HCT116 (cell line): ENCODE data around the gene PLEKHG3. TPM values are rescaled to one million over a fixed set of nuclear protein-coding genes. Genes with fewer than 3 reads are reported as not detected.

Source experiments
- ATAC-seq: fragments of 200-7000 bp; cut with Tn5 transposase; 2 replicates; pipeline ENCODE4 v1.9.1; 2020; ENCODE audit warnings: mild to moderate bottlenecking, moderate library complexity
- BruUV-seq: library from RNA; stranded (reverse); fragments of 400-500 nt; replicated peaks from 2 replicates; lab custom pipeline; 2021; lab: Mats Ljungman, UMichigan
- CTCF ChIA-PET: fragments of 300-600 bp; sonication (Branson Sonifier 250); formaldehyde crosslinking; loops from one replicate; lab custom pipeline; 2021; ENCODE audit warnings: antibody characterized with exemption; lab: Charles Lee
- POLR2A ChIA-PET: fragments of 300-600, 350-600 bp; sonication (Branson Sonifier 250); formaldehyde crosslinking; loops from one replicate; lab custom pipeline; 2021; ENCODE audit warnings: antibody characterized with exemption; lab: Charles Lee
- RAD21 ChIA-PET, 2 experiments: fragments of 300-600 bp; sonication (Branson Sonifier 250); formaldehyde crosslinking; loops; one replicate each; lab custom pipeline; 2023; ENCODE audit warnings: low total read pairs in 2 of 2; ENCODE audit not compliant: uncharacterized antibody in 2 of 2, unreplicated experiment in 2 of 2, low non-redundant PET in 1 of 2; lab: Charles Lee
- DNase-seq: peaks from one replicate; pipeline ENCODE4 v3.0.0-alpha.2; 2010; ENCODE audit warnings: low read depth, low spot score
- H2AFZ ChIP-seq: fragments of 200-600 bp; shearing (Covaris generic), sonication (generic); 2 replicates; pipeline ENCODE4 v1.6.1; 2017; ENCODE audit warnings: low read depth, mixed run types, mixed read lengths, antibody characterized with exemption, low read length; ENCODE audit not compliant: poor library complexity, severe bottlenecking
- H3K27ac ChIP-seq: 2 replicates; pipeline ENCODE4 v1.5.1; 2012; ENCODE audit warnings: low read depth, low read length
- H3K27me3 ChIP-seq: fragments of 200-600 bp; sonication (generic); 2 replicates; pipeline ENCODE4 v1.6.1; 2016; ENCODE audit warnings: mixed run types, low read length, mixed read lengths; ENCODE audit not compliant: insufficient read depth
- H3K36me3 ChIP-seq, 2 experiments: fragments of 200-500 bp in 1 of 2; fragments of 200-600 bp in 1 of 2; sonication (Bioruptor generic) in 1 of 2; sonication (generic) in 1 of 2; 2 replicates each; pipeline versions ENCODE4 v1.5.1 to v1.6.1; 2014 to 2016; ENCODE audit warnings: low read length in 2 of 2, inconsistent platforms in 1 of 2, mixed read lengths in 1 of 2, mixed run types in 1 of 2; ENCODE audit not compliant: insufficient read depth in 2 of 2, control insufficient read depth in 1 of 2
- H3K4me1 ChIP-seq, 2 experiments: fragments of 200-600 bp in 1 of 2; sonication (generic) in 1 of 2; 2 replicates each; pipeline versions ENCODE4 v1.5.1 to v1.6.1; 2012 to 2017; ENCODE audit warnings: low read length in 2 of 2, inconsistent platforms in 1 of 2, mild to moderate bottlenecking in 1 of 2, mixed read lengths in 1 of 2, mixed run types in 1 of 2, moderate library complexity in 1 of 2; ENCODE audit not compliant: insufficient read depth in 2 of 2, control insufficient read depth in 1 of 2
- H3K4me2 ChIP-seq: fragments of 200-600 bp; sonication (generic); 2 replicates; pipeline ENCODE4 v1.6.1; 2017; ENCODE audit warnings: mixed run types, low read length, mixed read lengths
- H3K4me3 ChIP-seq, 2 experiments: fragments of 200-600 bp in 1 of 2; sonication (generic) in 1 of 2; replicated peaks in 1 of 2; 2 replicates each; pipeline ENCODE4 v1.5.1; 2011 to 2016; ENCODE audit warnings: low read length in 2 of 2, control low read depth in 1 of 2, low read depth in 1 of 2, mild to moderate bottlenecking in 1 of 2, mixed read lengths in 1 of 2, mixed run types in 1 of 2
- H3K79me2 ChIP-seq: fragments of 200-600 bp; sonication (generic); 2 replicates; pipeline ENCODE4 v1.6.1; 2017; ENCODE audit warnings: mild to moderate bottlenecking, mixed run types, low read length, moderate library complexity, mixed read lengths; ENCODE audit not compliant: insufficient read depth
- H3K9ac ChIP-seq: fragments of 200-600 bp; sonication (generic); 2 replicates; pipeline ENCODE4 v1.6.1; 2016; ENCODE audit warnings: low read length, mixed read lengths
- H3K9me2 ChIP-seq: fragments of 200-600 bp; sonication (generic), shearing (Covaris generic); 2 replicates; pipeline ENCODE4 v1.6.1; 2017; ENCODE audit warnings: mixed run types, mild to moderate bottlenecking, moderate library complexity; ENCODE audit not compliant: insufficient read depth
- H3K9me3 ChIP-seq, 2 experiments: fragments of 200-500 bp in 1 of 2; fragments of 200-600 bp in 1 of 2; sonication (Bioruptor generic) in 1 of 2; sonication (generic) in 1 of 2; 2 replicates each; pipeline ENCODE4 v1.6.1; 2014 to 2017; ENCODE audit warnings: low read length in 2 of 2, mixed read lengths in 2 of 2, inconsistent platforms in 1 of 2, low read depth in 1 of 2, mild to moderate bottlenecking in 1 of 2, mixed run types in 1 of 2, moderate library complexity in 1 of 2; ENCODE audit not compliant: control insufficient read depth in 1 of 2, insufficient read depth in 1 of 2
- H4K20me1 ChIP-seq: fragments of 200-600 bp; sonication (generic), shearing (Covaris generic); 2 replicates; pipeline ENCODE4 v1.6.1; 2017; ENCODE audit warnings: mixed run types, mild to moderate bottlenecking, moderate library complexity; ENCODE audit not compliant: insufficient read depth
- FOSL1 ChIP-seq: IDR thresholded peaks from 2 replicates; pipeline ENCODE4 v1.6.1; 2012; ENCODE audit warnings: low read depth
- JUND ChIP-seq: IDR thresholded peaks from 2 replicates; pipeline ENCODE4 v1.6.1; 2012
- POLR2AphosphoS5 ChIP-seq: IDR thresholded peaks from 2 replicates; pipeline ENCODE4 v1.6.1; 2011; ENCODE audit warnings: mild to moderate bottlenecking, low read depth, low read length, moderate library complexity
- SIN3A ChIP-seq: IDR thresholded peaks from 2 replicates; pipeline ENCODE4 v1.6.1; 2012; ENCODE audit warnings: low read depth
- SP1 ChIP-seq: IDR thresholded peaks from 2 replicates; pipeline ENCODE4 v1.6.1; 2012; ENCODE audit warnings: low read depth
- SRF ChIP-seq: IDR thresholded peaks from 2 replicates; pipeline ENCODE4 v1.6.1; 2012; ENCODE audit warnings: low read depth
- TCF7L2 ChIP-seq: IDR thresholded peaks from 2 replicates; pipeline ENCODE4 v1.7.0; 2011; ENCODE audit warnings: borderline replicate concordance, inconsistent platforms; ENCODE audit not compliant: insufficient read depth, insufficient read length; ENCODE audit errors: extremely low read depth
- ZNF274 ChIP-seq: fragments of 200-500 bp; sonication (Bioruptor generic); IDR thresholded peaks from 2 replicates; pipeline ENCODE4 v1.6.1; 2014; ENCODE audit warnings: mild to moderate bottlenecking, low read depth, low read length, inconsistent platforms
- intact Hi-C: fragments of 100-400 bp; cut with micrococcal nuclease; formaldehyde crosslinking; loops from 2 replicates; pipeline ENCODE4 v1.10.0; 2022
- total RNA-seq: library from RNA; stranded (reverse); gene quantifications from one replicate; pipeline ENCODE4 v1.2.1, GENCODE V29; 2021; ENCODE audit not compliant: unreplicated experiment
- TF ChIP-seq, protein P1 (sequence below): IDR thresholded peaks from 2 replicates; pipeline ENCODE4 v1.6.1; 2012; ENCODE audit warnings: low read depth
- TF ChIP-seq, protein P2 (sequence below): IDR thresholded peaks from 2 replicates; pipeline ENCODE4 v1.6.1; 2012
- TF ChIP-seq, protein P3 (sequence below), 3 experiments: fragments of 200-600 bp in 1 of 3; sonication (generic) in 1 of 3; IDR thresholded peaks in 2 of 3; conservative IDR thresholded peaks in 1 of 3; 2 replicates each; pipeline ENCODE4 v1.5.1; 2012 to 2017; ENCODE audit warnings: low read depth in 2 of 3, low read length in 2 of 3, antibody characterized with exemption in 1 of 3, borderline replicate concordance in 1 of 3, control low read depth in 1 of 3, mild to moderate bottlenecking in 1 of 3, mixed read lengths in 1 of 3, mixed run types in 1 of 3, moderate library complexity in 1 of 3; ENCODE audit not compliant: insufficient read depth in 1 of 3

Gene PLEKHG3
- total RNA-seq, 1 experiment from 2014 or later, result 55.6 TPM

DNA sequence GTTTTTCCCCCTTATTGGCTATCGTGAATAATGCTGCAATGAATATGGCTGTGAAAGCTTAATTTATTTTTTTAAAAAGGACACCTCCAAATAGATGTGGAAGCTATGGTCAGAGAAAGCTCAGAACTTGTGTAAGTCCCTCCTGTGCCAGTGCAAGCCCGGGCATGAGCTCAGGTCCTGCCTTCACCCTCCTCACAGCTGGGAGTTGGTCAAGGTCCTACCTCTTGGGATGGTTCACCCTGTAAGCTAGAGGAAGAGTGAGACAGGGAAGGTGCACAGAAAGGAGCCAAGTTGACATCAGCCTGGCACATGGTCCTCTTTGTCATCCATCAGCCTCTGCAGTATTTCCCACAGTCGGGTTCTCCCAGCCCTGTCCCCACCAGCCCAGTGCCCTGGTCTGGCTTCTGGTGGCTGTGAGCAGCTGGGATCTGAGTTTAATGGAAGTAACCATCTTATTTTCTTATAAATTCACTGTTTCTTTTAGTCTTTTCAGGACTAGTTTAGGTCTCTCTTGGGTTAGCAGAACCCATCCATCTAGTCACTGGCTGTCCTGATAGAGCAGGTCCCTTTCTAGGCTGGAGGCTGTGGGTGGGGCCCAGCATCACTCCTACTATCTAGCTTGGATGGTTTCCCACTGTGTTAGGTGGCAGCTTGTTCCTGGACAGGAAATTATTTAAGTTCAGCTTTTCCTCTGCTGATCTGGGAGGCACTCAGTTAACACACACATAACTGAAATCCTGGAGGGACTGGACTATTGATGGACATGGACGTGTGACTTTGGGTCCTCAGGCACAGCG is 11.8 kb upstream of the PLEKHG3 start:
- ATAC-seq (no peak), DNase-seq (no peak)
- no TSS peak for BruUV-seq

More for the DNA sequence above, 11.8 kb upstream of the PLEKHG3 start:
- Histone ChIP-seq H3K9ac (no peak overlapping the region), H3K27ac (no peak overlapping the region), H2AFZ (no peak overlapping the region), H3K9me3 (no peaks in the 10 kb centered on the region), H4K20me1 (no peaks in the 10 kb centered on the region), H3K4me3 (no peak overlapping the region), H3K36me3 (no peaks in the 10 kb centered on the region), H3K79me2 (no peaks in the 10 kb centered on the region), H3K9me2 (no peaks in the 10 kb centered on the region), H3K4me2 (no peak overlapping the region), H3K4me1 (no peaks in the 10 kb centered on the region), H3K27me3 (no peaks in the 10 kb centered on the region; the same call in 1 of the 2 replicates)
- ChIA-PET POLR2A (interaction anchor here (1.2 to 1.9 kb wide), 2 partner anchors 10 to 11 kb away, joined by 3 to 4 read pairs; no protein-coding TSS in a partner anchor), CTCF (no interaction called here), RAD21 (no interaction called here)
- intact Hi-C loops, result no loop called here
- no peak for TF ChIP-seq TCF7L2
- TF ChIP-seq SIN3A, result no peak
- TF ChIP-seq, protein P1, sequence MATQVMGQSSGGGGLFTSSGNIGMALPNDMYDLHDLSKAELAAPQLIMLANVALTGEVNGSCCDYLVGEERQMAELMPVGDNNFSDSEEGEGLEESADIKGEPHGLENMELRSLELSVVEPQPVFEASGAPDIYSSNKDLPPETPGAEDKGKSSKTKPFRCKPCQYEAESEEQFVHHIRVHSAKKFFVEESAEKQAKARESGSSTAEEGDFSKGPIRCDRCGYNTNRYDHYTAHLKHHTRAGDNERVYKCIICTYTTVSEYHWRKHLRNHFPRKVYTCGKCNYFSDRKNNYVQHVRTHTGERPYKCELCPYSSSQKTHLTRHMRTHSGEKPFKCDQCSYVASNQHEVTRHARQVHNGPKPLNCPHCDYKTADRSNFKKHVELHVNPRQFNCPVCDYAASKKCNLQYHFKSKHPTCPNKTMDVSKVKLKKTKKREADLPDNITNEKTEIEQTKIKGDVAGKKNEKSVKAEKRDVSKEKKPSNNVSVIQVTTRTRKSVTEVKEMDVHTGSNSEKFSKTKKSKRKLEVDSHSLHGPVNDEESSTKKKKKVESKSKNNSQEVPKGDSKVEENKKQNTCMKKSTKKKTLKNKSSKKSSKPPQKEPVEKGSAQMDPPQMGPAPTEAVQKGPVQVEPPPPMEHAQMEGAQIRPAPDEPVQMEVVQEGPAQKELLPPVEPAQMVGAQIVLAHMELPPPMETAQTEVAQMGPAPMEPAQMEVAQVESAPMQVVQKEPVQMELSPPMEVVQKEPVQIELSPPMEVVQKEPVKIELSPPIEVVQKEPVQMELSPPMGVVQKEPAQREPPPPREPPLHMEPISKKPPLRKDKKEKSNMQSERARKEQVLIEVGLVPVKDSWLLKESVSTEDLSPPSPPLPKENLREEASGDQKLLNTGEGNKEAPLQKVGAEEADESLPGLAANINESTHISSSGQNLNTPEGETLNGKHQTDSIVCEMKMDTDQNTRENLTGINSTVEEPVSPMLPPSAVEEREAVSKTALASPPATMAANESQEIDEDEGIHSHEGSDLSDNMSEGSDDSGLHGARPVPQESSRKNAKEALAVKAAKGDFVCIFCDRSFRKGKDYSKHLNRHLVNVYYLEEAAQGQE, result no peak
- TF ChIP-seq JUND, result no peak
- no peak for TF ChIP-seq FOSL1
- no peak for TF ChIP-seq ZNF274
- TF ChIP-seq, protein P2, sequence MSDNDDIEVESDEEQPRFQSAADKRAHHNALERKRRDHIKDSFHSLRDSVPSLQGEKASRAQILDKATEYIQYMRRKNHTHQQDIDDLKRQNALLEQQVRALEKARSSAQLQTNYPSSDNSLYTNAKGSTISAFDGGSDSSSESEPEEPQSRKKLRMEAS, result no peak
- TF ChIP-seq POLR2AphosphoS5, result no peak
- TF ChIP-seq, protein P3, sequence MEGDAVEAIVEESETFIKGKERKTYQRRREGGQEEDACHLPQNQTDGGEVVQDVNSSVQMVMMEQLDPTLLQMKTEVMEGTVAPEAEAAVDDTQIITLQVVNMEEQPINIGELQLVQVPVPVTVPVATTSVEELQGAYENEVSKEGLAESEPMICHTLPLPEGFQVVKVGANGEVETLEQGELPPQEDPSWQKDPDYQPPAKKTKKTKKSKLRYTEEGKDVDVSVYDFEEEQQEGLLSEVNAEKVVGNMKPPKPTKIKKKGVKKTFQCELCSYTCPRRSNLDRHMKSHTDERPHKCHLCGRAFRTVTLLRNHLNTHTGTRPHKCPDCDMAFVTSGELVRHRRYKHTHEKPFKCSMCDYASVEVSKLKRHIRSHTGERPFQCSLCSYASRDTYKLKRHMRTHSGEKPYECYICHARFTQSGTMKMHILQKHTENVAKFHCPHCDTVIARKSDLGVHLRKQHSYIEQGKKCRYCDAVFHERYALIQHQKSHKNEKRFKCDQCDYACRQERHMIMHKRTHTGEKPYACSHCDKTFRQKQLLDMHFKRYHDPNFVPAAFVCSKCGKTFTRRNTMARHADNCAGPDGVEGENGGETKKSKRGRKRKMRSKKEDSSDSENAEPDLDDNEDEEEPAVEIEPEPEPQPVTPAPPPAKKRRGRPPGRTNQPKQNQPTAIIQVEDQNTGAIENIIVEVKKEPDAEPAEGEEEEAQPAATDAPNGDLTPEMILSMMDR (IDR thresholded peaks at IDR 0.05 in 2 of 3, conservative IDR thresholded peaks at IDR 0.05 in 1 of 3; ENCODE audit: borderline replicate concordance in 1 of 3, insufficient read depth in 1 of 3, low read depth in 2 of 3, low read length in 2 of 3), result no peak
- no peak for TF ChIP-seq SRF
- TF ChIP-seq SP1, result no peak
